K562 (cell line): ENCODE measurements around the gene MED13L.

Experiments used
- CREM ChIP-seq: IDR thresholded peaks from 2 replicates; pipeline ENCODE4 v1.6.1; 2014; ENCODE audit warnings: antibody characterized with exemption, low read depth
- POLR2G ChIP-seq: fragments of 200-400 bp; formaldehyde crosslinking; IDR thresholded peaks from 2 replicates; pipeline ENCODE4 v1.6.1; 2017; ENCODE audit warnings: low read depth, mild to moderate bottlenecking, antibody characterized with exemption, low read length, moderate library complexity
- TF ChIP-seq, protein P1 (sequence below), 3 experiments: IDR thresholded peaks in 2 of 3; conservative IDR thresholded peaks in 1 of 3; 2 replicates each; pipeline ENCODE4 v1.5.1; 2011 to 2012; ENCODE audit warnings: low read length in 3 of 3, mild to moderate bottlenecking in 3 of 3, control low read depth in 2 of 3, improper control_type of control experiment in 1 of 3, inconsistent platforms in 1 of 3, low read depth in 1 of 3, mixed read lengths in 1 of 3, moderate library complexity in 1 of 3; ENCODE audit not compliant: insufficient read depth in 2 of 3
- TF ChIP-seq, protein P2 (sequence below): fragments of 250-450 bp; sonication (Bioruptor Pico); IDR thresholded peaks from 2 replicates; pipeline ENCODE4 v1.8.0; 2021; ENCODE audit warnings: mild to moderate bottlenecking, moderate library complexity

DNA sequence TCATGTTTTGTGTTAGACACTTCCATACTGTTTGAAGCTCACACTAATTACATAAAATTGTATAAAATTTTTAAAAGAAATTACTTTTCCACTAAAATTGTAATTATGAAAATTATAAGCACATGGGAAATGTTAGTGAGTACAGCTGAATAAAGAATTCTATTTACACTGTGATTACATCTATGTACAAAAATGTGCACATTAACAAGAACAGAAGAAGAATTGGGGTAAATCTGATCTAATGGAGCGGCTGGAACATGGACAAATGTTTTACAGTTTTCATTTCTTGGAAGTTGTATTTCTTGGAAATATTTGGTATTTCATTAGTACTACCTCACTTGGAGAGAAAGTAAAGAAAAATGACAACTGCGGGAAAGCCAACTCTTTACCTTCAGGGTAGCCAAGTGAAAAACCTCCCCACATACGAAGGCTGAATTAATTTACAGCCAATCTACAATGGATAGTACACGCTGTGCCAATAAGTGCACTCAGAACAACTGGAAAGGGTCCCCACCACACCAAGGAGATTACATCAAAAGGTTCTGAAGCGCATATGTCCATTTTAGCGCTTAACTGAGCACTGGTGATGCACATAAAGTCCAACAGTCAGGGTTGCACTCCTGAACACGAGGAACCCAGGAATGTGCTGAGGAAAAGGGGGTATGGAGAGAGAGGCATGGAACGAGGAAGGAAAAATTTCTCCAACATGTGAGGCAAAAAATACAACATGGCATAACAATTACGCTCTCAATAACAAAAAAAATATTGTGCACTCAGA lies 17.5 kb downstream of the MED13L start:
- TF ChIP-seq, protein P1, sequence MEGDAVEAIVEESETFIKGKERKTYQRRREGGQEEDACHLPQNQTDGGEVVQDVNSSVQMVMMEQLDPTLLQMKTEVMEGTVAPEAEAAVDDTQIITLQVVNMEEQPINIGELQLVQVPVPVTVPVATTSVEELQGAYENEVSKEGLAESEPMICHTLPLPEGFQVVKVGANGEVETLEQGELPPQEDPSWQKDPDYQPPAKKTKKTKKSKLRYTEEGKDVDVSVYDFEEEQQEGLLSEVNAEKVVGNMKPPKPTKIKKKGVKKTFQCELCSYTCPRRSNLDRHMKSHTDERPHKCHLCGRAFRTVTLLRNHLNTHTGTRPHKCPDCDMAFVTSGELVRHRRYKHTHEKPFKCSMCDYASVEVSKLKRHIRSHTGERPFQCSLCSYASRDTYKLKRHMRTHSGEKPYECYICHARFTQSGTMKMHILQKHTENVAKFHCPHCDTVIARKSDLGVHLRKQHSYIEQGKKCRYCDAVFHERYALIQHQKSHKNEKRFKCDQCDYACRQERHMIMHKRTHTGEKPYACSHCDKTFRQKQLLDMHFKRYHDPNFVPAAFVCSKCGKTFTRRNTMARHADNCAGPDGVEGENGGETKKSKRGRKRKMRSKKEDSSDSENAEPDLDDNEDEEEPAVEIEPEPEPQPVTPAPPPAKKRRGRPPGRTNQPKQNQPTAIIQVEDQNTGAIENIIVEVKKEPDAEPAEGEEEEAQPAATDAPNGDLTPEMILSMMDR (IDR thresholded peaks at IDR 0.05 in 2 of 3, conservative IDR thresholded peaks at IDR 0.05 in 1 of 3; ENCODE audit: insufficient read depth in 2 of 3, low read depth in 1 of 3, low read length in 3 of 3), result no peak
- TF ChIP-seq CREM (no peak), POLR2G (no peak)
- TF ChIP-seq, protein P2, sequence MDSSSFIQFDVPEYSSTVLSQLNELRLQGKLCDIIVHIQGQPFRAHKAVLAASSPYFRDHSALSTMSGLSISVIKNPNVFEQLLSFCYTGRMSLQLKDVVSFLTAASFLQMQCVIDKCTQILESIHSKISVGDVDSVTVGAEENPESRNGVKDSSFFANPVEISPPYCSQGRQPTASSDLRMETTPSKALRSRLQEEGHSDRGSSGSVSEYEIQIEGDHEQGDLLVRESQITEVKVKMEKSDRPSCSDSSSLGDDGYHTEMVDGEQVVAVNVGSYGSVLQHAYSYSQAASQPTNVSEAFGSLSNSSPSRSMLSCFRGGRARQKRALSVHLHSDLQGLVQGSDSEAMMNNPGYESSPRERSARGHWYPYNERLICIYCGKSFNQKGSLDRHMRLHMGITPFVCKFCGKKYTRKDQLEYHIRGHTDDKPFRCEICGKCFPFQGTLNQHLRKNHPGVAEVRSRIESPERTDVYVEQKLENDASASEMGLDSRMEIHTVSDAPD, result no peak
